HepG2 (cell line): ENCODE results near the gene IFNB1. TPM values are rescaled to one million over a fixed set of nuclear protein-coding genes. Genes with fewer than 3 reads are reported as not detected.

Experiments
- ATAC-seq: fragments of 200-7000 bp; cut with Tn5 transposase; 3 replicates; pipeline ENCODE4 v1.9.1; 2020; ENCODE audit warnings: mild to moderate bottlenecking, moderate library complexity
- BruUV-seq: library from RNA; stranded (reverse); fragments of 400-500 nt; replicated peaks from 2 replicates; lab custom pipeline; 2021; lab: Mats Ljungman, UMichigan
- CTCF ChIA-PET: fragments of 300-600 bp; formaldehyde crosslinking; extraction: SDS; loops from one replicate; lab custom pipeline; 2021; ENCODE audit warnings: low total read pairs, inconsistent platforms, low intra/inter-chr PET ratio; lab: Yijun Ruan, JAX
- POLR2A ChIA-PET: fragments of 350-600 bp; sonication (Branson Sonifier 250); formaldehyde crosslinking; loops from one replicate; lab custom pipeline; 2020; ENCODE audit warnings: antibody characterized with exemption, inconsistent platforms; lab: Yijun Ruan, JAX
- DNase-seq: peaks from one replicate; pipeline ENCODE4 v3.0.0-alpha.2; 2015; ENCODE audit warnings: low spot score
- FAIRE-seq: peaks from 3 replicates; lab custom pipeline; 2011; peaks lifted over from hg19 to GRCh38; lab: Jason Lieb, UNC
- H2AFZ ChIP-seq: one replicate; pipeline ENCODE4 v1.6.1; 2011; ENCODE audit warnings: low read length, inconsistent platforms
- H3K27ac ChIP-seq: fragments of 300-600 bp; 3 replicates; pipeline ENCODE4 v1.8.0; 2011; ENCODE audit warnings: mixed run types, mild to moderate bottlenecking, mixed read lengths, low read length, inconsistent platforms; ENCODE audit not compliant: insufficient read depth; ENCODE audit errors: extremely low read length
- H3K27me3 ChIP-seq, 2 experiments: fragments of 200-600 bp in 1 of 2; 2 replicates in 1 of 2; 3 replicates in 1 of 2; pipeline versions ENCODE4 v1.6.0 to v1.8.0; 2011; ENCODE audit warnings: low read length in 2 of 2, mild to moderate bottlenecking in 2 of 2, moderate library complexity in 2 of 2, inconsistent platforms in 1 of 2; ENCODE audit not compliant: insufficient read depth in 2 of 2, control insufficient read depth in 1 of 2
- H3K36me3 ChIP-seq, 2 experiments: fragments of 200-600 bp in 1 of 2; replicated peaks in 1 of 2; 2 replicates in 1 of 2; 3 replicates in 1 of 2; pipeline versions ENCODE4 v1.5.1 to v1.8.0; 2011; ENCODE audit warnings: low read length in 2 of 2, inconsistent platforms in 1 of 2; ENCODE audit not compliant: insufficient read depth in 2 of 2, control insufficient read depth in 1 of 2
- H3K4me1 ChIP-seq: 2 replicates; pipeline ENCODE4 v1.5.1; 2012; ENCODE audit warnings: low read length, inconsistent platforms; ENCODE audit not compliant: insufficient read depth
- H3K4me2 ChIP-seq: 2 replicates; pipeline ENCODE4 v1.6.0; 2011; ENCODE audit warnings: low read depth, low read length, inconsistent platforms
- H3K4me3 ChIP-seq, 3 experiments: fragments of 200-600 bp in 1 of 3; sonication (generic), shearing (Covaris generic) in 1 of 3; replicated peaks in 1 of 3; 2 replicates each; pipeline ENCODE4 v1.5.1; 2011 to 2016; ENCODE audit warnings: low read length in 3 of 3, inconsistent platforms in 2 of 3, low read depth in 2 of 3, mild to moderate bottlenecking in 2 of 3, control low read depth in 1 of 3, mixed read lengths in 1 of 3; ENCODE audit not compliant: insufficient read depth in 1 of 3
- H3K79me2 ChIP-seq: one replicate; pipeline ENCODE4 v1.6.1; 2011; ENCODE audit warnings: low read length, inconsistent platforms; ENCODE audit not compliant: insufficient read depth
- H3K9ac ChIP-seq: 2 replicates; pipeline ENCODE4 v1.6.0; 2011; ENCODE audit warnings: mild to moderate bottlenecking, low read depth, low read length, inconsistent platforms; ENCODE audit not compliant: insufficient read depth
- H3K9me3 ChIP-seq: 2 replicates; pipeline ENCODE4 v1.5.1; 2012; ENCODE audit warnings: mild to moderate bottlenecking, low read length
- H4K20me1 ChIP-seq: 2 replicates; pipeline ENCODE4 v1.6.0; 2011; ENCODE audit warnings: inconsistent platforms, mild to moderate bottlenecking, low read length, moderate library complexity; ENCODE audit not compliant: insufficient read depth
- BATF2 ChIP-seq: sonication (generic); formaldehyde crosslinking; IDR thresholded peaks from 2 replicates; pipeline ENCODE4 v1.8.0; 2022; ENCODE audit warnings: mild to moderate bottlenecking, missing genetic modification reagents, moderate library complexity
- GATAD2A ChIP-seq: IDR thresholded peaks from 2 replicates; pipeline ENCODE4 v1.6.1; 2016
- KDM6A ChIP-seq: IDR thresholded peaks from 2 replicates; pipeline ENCODE4 v1.6.1; 2016; ENCODE audit warnings: low read depth
- KLF15 ChIP-seq: sonication (generic); formaldehyde crosslinking; IDR thresholded peaks from 2 replicates; pipeline ENCODE4 v1.8.1; 2023; ENCODE audit warnings: borderline replicate concordance, mild to moderate bottlenecking, inconsistent platforms, missing genetic modification reagents, mixed read lengths
- MXI1 ChIP-seq: IDR thresholded peaks from 3 replicates; pipeline ENCODE4 v1.6.1; 2012; ENCODE audit warnings: low read depth, low read length, inconsistent platforms, borderline replicate concordance
- NCOA1 ChIP-seq: sonication (generic); formaldehyde crosslinking; IDR thresholded peaks from 2 replicates; pipeline ENCODE4 v1.9.0; 2021; ENCODE audit warnings: missing genetic modification reagents
- SPEN ChIP-seq: sonication (generic); formaldehyde crosslinking; IDR thresholded peaks from 2 replicates; pipeline ENCODE4 v1.5.1; 2020; ENCODE audit warnings: low read depth, mild to moderate bottlenecking, missing genetic modification reagents
- TAF1 ChIP-seq: sonication (generic); formaldehyde crosslinking; IDR thresholded peaks from 2 replicates; pipeline ENCODE4 v1.4.0; 2020; ENCODE audit warnings: missing genetic modification reagents
- TBP ChIP-seq: sonication (generic); formaldehyde crosslinking; IDR thresholded peaks from 2 replicates; pipeline ENCODE4 v1.5.0; 2020; ENCODE audit warnings: missing genetic modification reagents
- ZNF615 ChIP-seq: sonication (generic); formaldehyde crosslinking; IDR thresholded peaks from 2 replicates; pipeline ENCODE4 v1.5.0; 2020; ENCODE audit warnings: mild to moderate bottlenecking, missing genetic modification reagents, borderline replicate concordance
- ZNF790 ChIP-seq: sonication (generic); formaldehyde crosslinking; IDR thresholded peaks from 2 replicates; pipeline ENCODE4 v1.8.0; 2022; ENCODE audit warnings: missing genetic modification reagents, mild to moderate bottlenecking, borderline replicate concordance
- WGBS: methylation state at CpG from one replicate; pipeline ENCODE4 v1.1.6; 2017; ENCODE audit warnings: low lambda C conversion rate; 5-methylcytosine and 5-hydroxymethylcytosine counted together
- in situ Hi-C: cut with HindIII; loops from 2 replicates; pipeline ENCODE4 v1.10.0; 2017; ENCODE audit warnings: low pct_unique_long_range_greater_than_20kb; ENCODE audit not compliant: extremely low pct_ligation_motif_present
- intact Hi-C: fragments of 100-400 bp; cut with micrococcal nuclease; formaldehyde crosslinking; loops from one replicate; pipeline ENCODE4 v1.10.0; 2022; ENCODE audit not compliant: unreplicated experiment
- polyA plus RNA-seq, 8 experiments: library from polyadenylated mRNA; depleted of rRNA in 3 of 8; stranded (reverse) in 7 of 8; unstranded in 1 of 8; fragments of >200 nt; fragmentation: Illumina TruSeq in 4 of 8; extraction: Trizol in 4 of 8; gene quantifications; 2 replicates each; pipeline versions ENCODE4 v1.2.1 to v1.2.3, GENCODE V29; 2011 to 2016; ENCODE audit warnings: low read depth in 4 of 8, missing spikeins in 1 of 8, mixed read lengths in 1 of 8; ENCODE audit not compliant: insufficient read depth in 1 of 8
- total RNA-seq, 5 experiments: library from RNA; depleted of rRNA; stranded (reverse); fragments of >200 nt; fragmentation: Illumina TruSeq; extraction: Trizol; gene quantifications; 2 replicates each; pipeline ENCODE4 v1.2.3, GENCODE V29; 2016; ENCODE audit warnings: low read depth in 1 of 5
- TF ChIP-seq, protein P1 (sequence below), 2 experiments: sonication (generic) in 1 of 2; formaldehyde crosslinking in 1 of 2; IDR thresholded peaks; 2 replicates each; pipeline versions ENCODE4 v1.6.1 to v1.9.0; 2014 to 2022; ENCODE audit warnings: antibody characterized with exemption in 1 of 2, borderline replicate concordance in 1 of 2, inconsistent platforms in 1 of 2, low read depth in 1 of 2, missing genetic modification reagents in 1 of 2

IFNB1 gene
- total and polyA plus RNA-seq, 2 of the 13 experiments (the other 11 are each of a cell fraction or from before 2014, with no cell fraction given): not detected

DNA sequence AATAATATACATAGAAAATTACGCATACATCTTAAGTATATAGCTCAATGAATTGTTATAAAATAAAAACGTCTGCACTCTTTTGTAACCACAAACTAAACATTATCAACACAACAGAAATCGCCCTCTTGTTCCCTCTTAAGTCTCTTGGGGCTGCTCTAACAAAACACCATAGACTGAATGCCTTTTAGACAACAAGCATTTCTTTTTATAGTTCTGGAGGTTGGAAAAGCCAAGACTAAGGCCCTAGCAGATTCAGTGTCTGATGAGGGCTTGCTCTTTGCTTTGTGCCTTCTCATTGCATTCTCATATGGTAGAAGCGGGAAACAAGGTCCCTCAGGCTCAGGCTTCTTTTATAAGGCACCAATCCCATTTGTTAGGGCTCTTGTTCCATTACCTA lies 4.9 kb upstream of the IFNB1 start:
- no peaks in the 10 kb centered on the region for H3K79me2 ChIP-seq
- POLR2A ChIA-PET: no interaction called here
- H4K20me1 ChIP-seq: no peaks in the 10 kb centered on the region
- FAIRE-seq (no peak), ATAC-seq (no peak), DNase-seq (no peak)
- no peaks in the 10 kb centered on the region for H3K36me3 ChIP-seq
- CTCF ChIA-PET: no interaction called here
- BruUV-seq: no TSS peak
- H3K27me3 ChIP-seq: no peaks in the 10 kb centered on the region; a peak in 1 of 5 replicates
- 3% methylated on average over 4 of the region's 4 CpGs for WGBS
- H3K9me3 ChIP-seq: no peaks in the 10 kb centered on the region
- no peaks in the 10 kb centered on the region for H3K4me1 ChIP-seq
- H3K4me2 ChIP-seq: no peak overlapping the region
- no peak overlapping the region for H3K9ac ChIP-seq
- H3K27ac ChIP-seq: no peak overlapping the region
- in situ Hi-C loops: no loop called here
- H3K4me3 ChIP-seq: no peak overlapping the region
- no peak overlapping the region for H2AFZ ChIP-seq
- no peak for TF ChIP-seq ZNF615
- TF ChIP-seq NCOA1 (CRISPR knock-in tag): no peak
- TF ChIP-seq GATAD2A: no peak
- TF ChIP-seq BATF2 (CRISPR knock-in tag): no peak
- TF ChIP-seq SPEN: no peak
- no peak for TF ChIP-seq KLF15 (CRISPR knock-in tag)
- TF ChIP-seq, protein P1, sequence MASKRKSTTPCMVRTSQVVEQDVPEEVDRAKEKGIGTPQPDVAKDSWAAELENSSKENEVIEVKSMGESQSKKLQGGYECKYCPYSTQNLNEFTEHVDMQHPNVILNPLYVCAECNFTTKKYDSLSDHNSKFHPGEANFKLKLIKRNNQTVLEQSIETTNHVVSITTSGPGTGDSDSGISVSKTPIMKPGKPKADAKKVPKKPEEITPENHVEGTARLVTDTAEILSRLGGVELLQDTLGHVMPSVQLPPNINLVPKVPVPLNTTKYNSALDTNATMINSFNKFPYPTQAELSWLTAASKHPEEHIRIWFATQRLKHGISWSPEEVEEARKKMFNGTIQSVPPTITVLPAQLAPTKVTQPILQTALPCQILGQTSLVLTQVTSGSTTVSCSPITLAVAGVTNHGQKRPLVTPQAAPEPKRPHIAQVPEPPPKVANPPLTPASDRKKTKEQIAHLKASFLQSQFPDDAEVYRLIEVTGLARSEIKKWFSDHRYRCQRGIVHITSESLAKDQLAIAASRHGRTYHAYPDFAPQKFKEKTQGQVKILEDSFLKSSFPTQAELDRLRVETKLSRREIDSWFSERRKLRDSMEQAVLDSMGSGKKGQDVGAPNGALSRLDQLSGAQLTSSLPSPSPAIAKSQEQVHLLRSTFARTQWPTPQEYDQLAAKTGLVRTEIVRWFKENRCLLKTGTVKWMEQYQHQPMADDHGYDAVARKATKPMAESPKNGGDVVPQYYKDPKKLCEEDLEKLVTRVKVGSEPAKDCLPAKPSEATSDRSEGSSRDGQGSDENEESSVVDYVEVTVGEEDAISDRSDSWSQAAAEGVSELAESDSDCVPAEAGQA (IDR thresholded peaks at IDR 0.05; ENCODE audit: low read depth): no peak
- TF ChIP-seq, protein P1 (CRISPR knock-in tag; IDR thresholded peaks at IDR 0.05; ENCODE audit: borderline replicate concordance): no peak
- no peak for TF ChIP-seq TAF1
- TF ChIP-seq TBP (CRISPR knock-in tag): no peak
- no peak for TF ChIP-seq KDM6A (CRISPR knock-in tag)
- TF ChIP-seq ZNF790: no peak
- TF ChIP-seq MXI1: no peak
- intact Hi-C loops: no loop called here
